T-helper 1 cell treated with Interleukin-12 subunit alpha and Interleukin-12 subunit beta and Interleukin-4 antibody, amounts not matched to agents 30 μg/mL and 1 μg/mL, for 36 hours (primary cell): ENCODE results near the gene KANSL3.

Experiments
- H3K27ac Mint-ChIP-seq: one replicate; pipeline ENCODE4 v1.8.0; 2021; ENCODE audit warnings: mild to moderate bottlenecking, mixed read lengths
- H3K27me3 Mint-ChIP-seq: one replicate; pipeline ENCODE4 v1.8.0; 2021; ENCODE audit warnings: low read depth, mixed read lengths
- H3K36me3 Mint-ChIP-seq: one replicate; pipeline ENCODE4 v1.8.0; 2021; ENCODE audit warnings: low read depth, mixed read lengths
- H3K4me1 Mint-ChIP-seq: one replicate; pipeline ENCODE4 v1.8.0; 2021; ENCODE audit warnings: low read depth, mixed read lengths
- H3K4me3 Mint-ChIP-seq: one replicate; pipeline ENCODE4 v1.8.0; 2021; ENCODE audit warnings: mild to moderate bottlenecking, moderate library complexity, mixed read lengths
- H3K9me3 Mint-ChIP-seq: one replicate; pipeline ENCODE4 v1.8.0; 2021; ENCODE audit warnings: mixed read lengths

KANSL3 gene

DNA sequence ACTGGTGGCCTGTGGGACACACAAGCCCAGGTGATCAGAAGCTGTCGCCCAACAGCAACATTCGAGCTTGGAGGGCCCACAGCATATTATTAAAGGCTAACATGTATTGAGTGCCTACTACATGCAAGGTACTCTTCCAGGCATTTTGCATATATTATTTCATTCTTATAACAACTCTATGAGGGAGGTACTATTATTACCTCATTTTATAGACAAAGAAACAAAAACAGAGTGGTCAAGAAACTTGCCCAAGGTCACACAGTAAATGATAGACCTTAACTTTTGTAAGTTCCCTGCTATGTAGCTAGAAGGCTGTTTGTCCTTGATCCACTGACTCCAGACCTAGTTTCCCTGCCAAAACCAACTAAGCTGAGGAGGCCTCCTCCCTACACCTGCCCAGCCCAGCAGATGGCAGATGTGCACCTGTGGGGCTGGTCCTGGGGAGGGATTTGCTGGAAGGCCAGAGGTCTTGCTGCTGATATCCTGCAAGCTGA, 35.7 kb downstream of the KANSL3 start:
- no peaks in the 10 kb centered on the region for H3K9me3 Mint-ChIP-seq
- no peak overlapping the region for H3K27ac Mint-ChIP-seq
- H3K4me1 Mint-ChIP-seq: peaks cover 41% of the 10 kb centered on the region
- H3K36me3 Mint-ChIP-seq: peaks cover 77% of the 10 kb centered on the region
- H3K4me3 Mint-ChIP-seq: no peak overlapping the region
- H3K27me3 Mint-ChIP-seq: no peaks in the 10 kb centered on the region

DNA sequence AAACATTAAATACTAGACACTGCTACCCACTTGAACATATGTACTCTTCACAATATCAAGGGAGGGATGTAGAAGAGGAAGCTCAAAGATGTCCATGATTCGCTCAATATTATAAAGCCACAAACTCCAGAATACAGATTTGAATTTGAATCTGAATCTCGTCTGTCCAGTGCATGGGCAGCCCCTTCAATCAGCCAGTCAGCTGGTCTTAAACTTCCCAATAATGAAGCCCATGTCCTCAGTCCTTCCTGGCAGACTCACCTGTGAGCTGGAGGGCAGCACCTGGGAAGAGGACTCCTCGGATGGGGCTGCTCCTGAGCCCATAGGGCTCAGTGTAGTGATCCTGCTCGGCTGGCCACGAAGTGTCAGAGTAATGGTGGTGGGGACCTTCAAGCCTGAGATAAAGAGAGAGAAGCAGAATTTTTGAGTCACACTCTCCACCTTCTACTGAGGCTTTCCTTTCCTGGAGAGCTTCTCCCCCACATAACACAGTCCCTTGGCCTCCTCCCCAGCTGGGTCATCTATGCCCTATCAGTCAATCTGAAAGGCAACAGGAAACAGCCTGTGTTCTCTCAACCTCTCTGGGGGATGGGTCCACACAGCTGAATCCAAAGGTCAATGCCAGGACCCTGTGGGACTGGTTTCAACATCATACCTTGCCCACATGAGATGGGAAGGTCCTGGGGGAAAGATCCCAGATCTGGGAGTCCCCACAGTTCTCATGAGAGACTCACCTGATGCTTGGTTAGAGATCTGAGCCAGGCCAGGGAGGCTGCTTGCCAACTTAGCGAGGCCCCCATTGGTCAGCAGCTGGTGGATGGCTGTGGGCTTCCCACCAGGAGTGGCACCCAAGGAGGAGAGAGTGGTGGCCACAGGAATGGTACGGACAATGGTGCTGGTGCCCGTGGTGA, 36.5 kb downstream of the KANSL3 start:
- H3K4me3 Mint-ChIP-seq: peak overlapping the region; percentile 7
- H3K27ac Mint-ChIP-seq: peak overlapping the region; percentile 79
- H3K9me3 Mint-ChIP-seq: no peaks in the 10 kb centered on the region
- peaks cover 41% of the 10 kb centered on the region for H3K4me1 Mint-ChIP-seq
- no peaks in the 10 kb centered on the region for H3K27me3 Mint-ChIP-seq
- H3K36me3 Mint-ChIP-seq: peaks cover 77% of the 10 kb centered on the region

DNA sequence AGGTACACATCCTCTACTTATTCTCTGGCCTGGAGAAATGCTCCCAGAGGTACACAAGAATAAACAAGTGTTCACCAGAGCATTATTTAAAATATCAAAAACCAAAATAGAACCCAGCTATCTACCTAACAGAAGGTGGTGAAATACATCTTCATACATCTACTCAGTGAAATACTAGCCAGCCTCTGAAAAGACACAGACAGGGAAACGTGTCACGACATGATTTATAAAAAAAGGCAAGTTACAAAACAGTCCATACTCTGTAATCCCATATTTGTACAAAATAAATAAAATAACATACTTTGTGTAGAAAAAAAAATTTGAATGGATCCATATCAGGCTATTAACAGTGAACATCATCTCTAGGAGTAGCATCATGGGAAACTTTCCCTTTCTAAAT, 38.2 kb downstream of the KANSL3 start:
- no peaks in the 10 kb centered on the region for H3K9me3 Mint-ChIP-seq
- H3K27me3 Mint-ChIP-seq: no peaks in the 10 kb centered on the region
- no peak overlapping the region for H3K4me3 Mint-ChIP-seq
- peak overlapping the region; percentile 15 for H3K27ac Mint-ChIP-seq
- H3K36me3 Mint-ChIP-seq: peaks cover 70% of the 10 kb centered on the region
- peaks cover 44% of the 10 kb centered on the region for H3K4me1 Mint-ChIP-seq

DNA sequence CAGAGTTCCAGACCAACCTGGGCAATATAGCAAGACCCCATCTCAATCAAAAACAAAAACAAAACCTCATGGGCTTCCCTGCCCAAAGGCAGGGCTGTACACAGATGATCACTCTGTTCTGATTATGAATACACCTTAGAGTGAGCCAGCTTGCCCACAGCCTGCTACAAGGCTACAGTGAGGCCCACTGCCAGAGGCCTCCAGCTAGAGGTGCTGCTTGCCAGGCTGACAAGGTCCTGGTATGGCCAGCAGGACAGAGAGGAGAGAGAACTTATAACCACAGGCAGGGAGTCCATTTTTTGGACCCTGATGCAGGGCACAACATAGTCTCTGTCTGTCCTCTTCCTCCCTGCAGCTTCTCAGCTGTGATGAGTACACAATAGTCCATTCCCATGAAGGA, 41.5 kb downstream of the KANSL3 start:
- Mint-ChIP-seq H3K36me3 (peaks cover 81% of the 10 kb centered on the region), H3K27ac (no peak overlapping the region), H3K4me1 (peaks cover 58% of the 10 kb centered on the region), H3K9me3 (peaks cover 5% of the 10 kb centered on the region), H3K4me3 (no peak overlapping the region), H3K27me3 (no peaks in the 10 kb centered on the region)

DNA sequence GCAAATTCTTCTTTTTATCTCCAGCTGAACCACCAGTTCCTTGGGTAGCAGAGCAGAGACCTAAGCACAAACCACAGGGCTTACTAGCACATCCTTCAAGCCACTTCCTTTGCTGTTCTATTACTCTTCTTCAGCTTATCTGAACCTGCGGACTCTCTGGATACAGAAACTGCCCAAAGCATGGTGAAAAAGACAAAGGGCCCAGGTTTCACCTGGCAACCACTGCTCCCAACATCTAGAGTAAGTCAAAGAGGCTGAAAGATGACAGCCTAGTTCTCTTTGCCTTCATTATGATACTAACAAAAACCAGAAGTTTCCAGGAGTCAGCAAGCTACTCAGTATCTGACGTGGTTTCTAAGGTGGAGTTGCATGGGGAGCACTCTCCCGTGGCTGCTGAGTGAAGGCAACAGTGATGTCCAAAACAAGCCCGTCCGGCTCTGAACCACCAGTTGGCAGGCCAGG, 43.4 kb downstream of the KANSL3 start:
- H3K36me3 Mint-ChIP-seq: peaks cover 71% of the 10 kb centered on the region
- no peaks in the 10 kb centered on the region for H3K27me3 Mint-ChIP-seq
- peaks cover 5% of the 10 kb centered on the region for H3K9me3 Mint-ChIP-seq
- H3K4me3 Mint-ChIP-seq: peak overlapping the region; percentile 67
- peaks cover 53% of the 10 kb centered on the region for H3K4me1 Mint-ChIP-seq
- H3K27ac Mint-ChIP-seq: peak overlapping the region; percentile 93

DNA sequence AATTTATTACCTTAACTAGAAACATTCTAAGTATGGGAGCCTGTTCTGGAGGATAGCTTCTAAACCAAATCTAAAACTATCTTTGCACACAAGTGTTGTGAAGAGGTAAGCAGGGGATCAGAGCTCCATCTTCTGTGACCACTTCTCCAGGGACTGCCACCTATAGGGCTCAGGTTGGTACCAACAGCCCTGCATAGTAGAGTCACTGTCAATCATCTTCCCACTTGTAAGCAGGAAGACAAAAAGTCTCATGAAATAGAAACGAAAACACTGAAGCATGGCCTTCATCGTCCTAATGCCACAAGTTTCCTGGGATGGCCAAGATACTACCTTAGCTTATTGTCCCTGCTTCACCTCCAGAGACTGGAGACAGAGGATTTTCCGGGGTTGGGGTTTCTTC, 43.8 kb downstream of the KANSL3 start:
- Mint-ChIP-seq H3K9me3 (peaks cover 5% of the 10 kb centered on the region), H3K4me3 (peak overlapping the region; percentile 67), H3K27me3 (no peaks in the 10 kb centered on the region), H3K27ac (peak overlapping the region; percentile 93), H3K36me3 (peaks cover 72% of the 10 kb centered on the region), H3K4me1 (peaks cover 54% of the 10 kb centered on the region)

DNA sequence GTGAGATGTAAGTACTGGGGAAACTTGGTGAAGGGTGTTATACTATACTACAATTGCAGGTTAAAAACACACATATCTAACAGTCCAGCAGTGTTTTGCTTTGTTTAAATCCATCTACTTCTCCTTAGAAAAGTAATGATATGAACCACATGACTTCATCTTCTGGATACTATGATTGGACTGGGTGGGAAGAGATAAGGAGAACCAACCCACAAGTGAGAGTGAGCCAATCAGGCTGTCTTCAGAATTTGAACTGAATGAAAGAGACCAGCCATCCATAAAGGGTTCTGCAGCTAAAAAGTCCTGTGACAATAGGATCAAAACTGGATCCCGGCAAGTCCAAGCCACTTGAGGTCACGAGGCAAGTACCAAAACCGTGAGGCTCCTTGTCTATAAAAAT, 46.6 kb downstream of the KANSL3 start:
- Mint-ChIP-seq H3K27ac (no peak overlapping the region), H3K36me3 (peaks cover 69% of the 10 kb centered on the region), H3K27me3 (no peaks in the 10 kb centered on the region), H3K9me3 (peaks cover 5% of the 10 kb centered on the region), H3K4me3 (no peak overlapping the region), H3K4me1 (peaks cover 49% of the 10 kb centered on the region)

DNA sequence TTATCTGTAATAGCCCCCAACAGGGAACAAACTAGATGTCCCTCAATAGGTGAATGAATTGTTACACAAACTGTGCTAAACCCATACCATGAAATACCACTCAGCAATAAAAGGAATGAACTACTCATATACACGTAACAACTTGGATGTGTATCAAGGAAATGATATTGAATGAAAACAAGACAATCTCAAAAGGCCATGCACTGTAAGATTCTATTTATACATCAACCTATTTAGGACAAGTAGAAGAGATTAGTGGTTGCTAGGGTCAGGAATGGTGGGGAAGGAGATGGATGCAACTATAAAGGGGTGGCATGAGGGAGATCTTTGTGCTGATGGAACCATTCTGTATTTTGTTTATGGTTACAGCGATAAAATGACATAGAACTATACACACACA, 47.1 kb downstream of the KANSL3 start:
- H3K36me3 Mint-ChIP-seq: peaks cover 70% of the 10 kb centered on the region
- peaks cover 49% of the 10 kb centered on the region for H3K4me1 Mint-ChIP-seq
- H3K27me3 Mint-ChIP-seq: no peaks in the 10 kb centered on the region

DNA sequence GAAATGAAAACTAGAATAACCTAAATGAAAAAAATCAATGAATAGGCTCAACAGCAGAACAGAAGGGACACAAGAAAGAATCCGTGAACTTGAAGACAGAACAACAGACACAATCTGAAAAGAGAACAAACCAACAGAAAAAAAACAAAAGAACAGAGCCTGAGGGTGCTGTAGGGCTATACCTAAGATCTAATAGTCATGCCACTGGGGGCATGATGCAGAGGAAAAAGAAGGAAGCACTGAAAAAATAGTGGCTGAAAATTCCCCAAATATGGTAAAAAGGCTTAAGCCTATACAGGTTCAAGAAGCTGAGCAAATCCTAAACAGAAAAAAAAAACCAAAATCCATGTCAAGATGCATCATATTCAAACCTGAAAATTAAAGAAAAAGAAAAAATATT, 50.3 kb downstream of the KANSL3 start:
- no peak overlapping the region for H3K4me3 Mint-ChIP-seq
- H3K4me1 Mint-ChIP-seq: peaks cover 21% of the 10 kb centered on the region
- no peaks in the 10 kb centered on the region for H3K9me3 Mint-ChIP-seq
- H3K27ac Mint-ChIP-seq: no peak overlapping the region
- peaks cover 52% of the 10 kb centered on the region for H3K36me3 Mint-ChIP-seq
- no peaks in the 10 kb centered on the region for H3K27me3 Mint-ChIP-seq

More for the DNA sequence above, 47.1 kb downstream of the KANSL3 start:
- Mint-ChIP-seq H3K9me3 (peaks cover 5% of the 10 kb centered on the region), H3K4me3 (no peak overlapping the region), H3K27ac (no peak overlapping the region)

DNA sequence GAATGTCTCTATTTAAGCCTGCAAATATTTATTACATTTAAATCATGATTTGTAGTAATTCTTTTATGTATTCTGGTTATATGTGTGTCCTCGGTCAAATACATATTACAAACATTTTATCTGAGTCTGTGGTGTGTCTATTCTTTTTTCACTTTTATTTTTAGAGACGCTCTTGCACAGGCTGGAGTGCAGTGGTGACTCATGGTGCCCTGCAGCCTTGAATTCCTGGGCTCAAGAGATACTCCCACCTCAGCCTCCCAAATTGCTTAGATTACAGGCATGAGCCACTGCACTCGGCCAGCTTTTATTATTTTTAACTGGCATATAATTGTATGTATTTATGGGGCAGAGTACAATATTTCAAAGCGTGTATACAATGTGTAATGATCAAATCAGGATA, 54.1 kb downstream of the KANSL3 start:
- Mint-ChIP-seq H3K9me3 (no peaks in the 10 kb centered on the region), H3K27ac (no peak overlapping the region), H3K4me3 (no peak overlapping the region), H3K36me3 (peaks cover 32% of the 10 kb centered on the region), H3K4me1 (peaks cover 6% of the 10 kb centered on the region), H3K27me3 (no peaks in the 10 kb centered on the region)

DNA sequence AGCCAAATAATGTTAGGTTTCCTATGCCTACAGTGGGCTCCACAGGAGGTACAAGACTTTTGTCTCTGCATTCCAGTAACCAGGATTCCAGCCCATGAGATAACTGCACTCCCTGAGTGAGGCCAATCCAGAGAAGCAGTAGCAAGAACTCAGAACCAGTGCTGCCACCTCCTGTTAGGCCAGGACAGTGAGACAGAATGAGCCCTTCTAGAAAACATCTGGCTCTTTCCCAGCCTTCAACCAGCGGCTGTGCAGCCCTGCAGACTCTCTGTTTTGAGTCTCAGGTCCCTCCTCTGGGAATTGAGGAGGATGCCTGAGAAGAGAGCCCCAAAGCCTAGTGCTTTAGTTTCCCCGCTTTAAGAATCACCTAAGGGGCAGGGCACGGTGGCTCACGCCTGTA, 57.3 kb downstream of the KANSL3 start:
- H3K9me3 Mint-ChIP-seq: no peaks in the 10 kb centered on the region
- no peak overlapping the region for H3K27ac Mint-ChIP-seq

DNA sequence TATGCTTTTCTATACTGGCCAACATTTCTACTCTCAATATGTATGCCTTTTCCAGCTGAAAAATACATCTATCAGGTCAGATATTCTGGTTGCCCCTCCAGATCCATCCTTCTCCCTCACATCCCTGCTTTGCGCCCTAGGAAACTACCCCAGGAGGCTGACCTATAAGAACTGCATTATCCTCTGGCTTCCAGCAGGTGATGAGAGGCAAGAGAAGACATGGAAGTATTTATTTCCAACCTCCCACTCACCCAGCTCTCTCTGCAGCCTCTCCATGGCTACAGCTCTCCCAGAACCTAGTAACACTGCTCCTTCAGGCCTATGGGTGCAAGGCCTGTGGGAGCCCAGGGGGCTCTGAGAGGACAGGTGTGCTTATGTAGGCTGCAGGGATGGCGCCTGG, 58.7 kb downstream of the KANSL3 start:
- H3K4me3 Mint-ChIP-seq: no peak overlapping the region
- H3K27ac Mint-ChIP-seq: no peak overlapping the region
- no peaks in the 10 kb centered on the region for H3K4me1 Mint-ChIP-seq
- H3K27me3 Mint-ChIP-seq: peaks cover 5% of the 10 kb centered on the region
- peaks cover 6% of the 10 kb centered on the region for H3K36me3 Mint-ChIP-seq
- no peaks in the 10 kb centered on the region for H3K9me3 Mint-ChIP-seq

More for the DNA sequence above, 57.3 kb downstream of the KANSL3 start:
- Mint-ChIP-seq H3K36me3 (peaks cover 14% of the 10 kb centered on the region), H3K4me3 (no peak overlapping the region), H3K27me3 (peaks cover 4% of the 10 kb centered on the region), H3K4me1 (no peaks in the 10 kb centered on the region)

DNA sequence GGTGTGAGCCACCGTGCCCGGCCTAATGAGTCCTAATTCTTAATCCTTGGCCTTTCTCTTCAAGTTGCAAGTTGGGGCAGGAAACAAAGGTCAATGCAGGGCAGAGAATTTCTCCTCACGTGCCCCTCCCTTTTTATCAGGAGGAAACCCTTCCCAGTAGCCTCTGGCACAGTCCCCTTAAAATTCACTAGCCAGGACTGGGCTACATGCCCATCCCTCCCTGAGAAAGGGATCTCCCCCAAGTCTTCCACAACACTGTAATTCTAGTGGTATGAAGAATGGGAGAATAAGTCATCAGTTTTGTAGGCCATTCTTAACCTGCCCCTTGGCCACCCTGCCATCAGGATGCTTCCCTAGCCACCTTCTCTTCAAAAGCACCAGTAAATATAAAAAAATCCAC, 59.4 kb downstream of the KANSL3 start:
- Mint-ChIP-seq H3K27me3 (peaks cover 5% of the 10 kb centered on the region), H3K4me1 (no peaks in the 10 kb centered on the region), H3K4me3 (no peak overlapping the region), H3K27ac (no peak overlapping the region), H3K36me3 (peaks cover 3% of the 10 kb centered on the region), H3K9me3 (no peaks in the 10 kb centered on the region)

DNA sequence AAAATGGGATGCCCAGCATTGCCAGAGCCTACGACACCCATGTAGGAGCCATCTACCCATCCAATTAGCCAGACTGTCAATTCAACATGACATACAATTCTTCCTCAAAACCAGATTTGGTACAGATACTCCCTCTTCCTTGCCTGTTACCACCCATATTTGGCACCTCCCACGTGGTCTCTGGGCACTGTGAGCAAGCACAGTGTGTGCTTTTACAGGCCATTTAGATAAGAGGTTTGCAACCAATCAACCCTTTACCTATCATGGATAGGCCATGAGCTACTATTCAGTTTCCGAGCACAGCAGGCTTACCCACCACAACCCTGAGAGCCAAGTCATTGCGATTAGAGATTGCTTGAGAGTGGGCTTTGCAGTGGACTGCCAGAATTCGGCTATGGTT, 60.6 kb downstream of the KANSL3 start:
- Mint-ChIP-seq H3K27me3 (peaks cover 5% of the 10 kb centered on the region), H3K4me3 (no peak overlapping the region)

DNA sequence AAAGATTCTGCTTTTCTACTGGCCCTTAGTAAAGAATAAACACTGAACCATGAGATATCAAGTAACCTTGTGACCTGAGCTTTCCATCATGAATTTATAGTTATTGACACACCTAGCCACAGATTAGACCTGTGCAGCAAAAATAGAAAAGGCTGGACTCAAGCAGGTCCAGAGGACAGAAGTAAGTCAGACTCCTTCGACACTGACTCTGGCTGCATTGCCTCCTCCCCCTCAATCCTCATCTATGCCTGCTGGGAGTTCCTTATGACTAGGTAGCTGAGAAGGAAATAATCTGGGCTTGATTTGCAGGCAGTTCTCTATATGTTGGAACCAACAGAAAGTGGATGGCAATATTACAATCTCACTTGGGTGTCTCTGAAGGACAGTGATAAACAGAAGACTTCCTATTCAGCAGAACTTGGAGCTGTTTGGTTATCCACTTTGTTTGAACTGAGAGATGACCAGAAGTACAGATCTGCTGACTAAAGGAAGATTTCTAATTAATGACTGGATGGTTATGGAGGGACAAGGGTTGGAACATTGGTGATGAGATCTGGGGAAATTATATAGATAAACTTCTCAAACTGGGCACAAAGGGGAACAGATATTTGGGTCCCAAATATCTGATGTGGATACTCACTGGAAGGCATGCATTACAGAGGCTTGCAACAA, 62.2 kb downstream of the KANSL3 start:
- H3K4me1 Mint-ChIP-seq: no peaks in the 10 kb centered on the region
- peaks cover 5% of the 10 kb centered on the region for H3K27me3 Mint-ChIP-seq
- H3K9me3 Mint-ChIP-seq: no peaks in the 10 kb centered on the region
- H3K27ac Mint-ChIP-seq: no peak overlapping the region
- H3K4me3 Mint-ChIP-seq: no peak overlapping the region
- no peaks in the 10 kb centered on the region for H3K36me3 Mint-ChIP-seq

More for the DNA sequence above, 60.6 kb downstream of the KANSL3 start:
- Mint-ChIP-seq H3K9me3 (no peaks in the 10 kb centered on the region), H3K27ac (no peak overlapping the region), H3K36me3 (peaks cover 2% of the 10 kb centered on the region), H3K4me1 (no peaks in the 10 kb centered on the region)
